ENCODE results near the gene SBK1.

GRCh38 chr16:28283798-28284577, 8.3 kb upstream of the SBK1 start:
- TF ChIP-seq CTCF (IDR thresholded peaks at IDR 0.05) (no peak), EP300 (IDR thresholded peaks at IDR 0.05) (no peak)

All from stomach (tissue), 4 donors.